Gastroesophageal sphincter (tissue), 3 donors: ENCODE data around the gene ITGB5.

Experiments used
- EP300 ChIP-seq: sonication (generic); formaldehyde crosslinking; IDR thresholded peaks from one replicate; pipeline ENCODE4 v1.6.1; 2017; ENCODE audit warnings: antibody characterized with exemption, mild to moderate bottlenecking
- POLR2A ChIP-seq, 2 donors: fragments of 450-650 bp; IDR thresholded peaks; one replicate each; pipeline ENCODE4 v1.6.1; 2017; ENCODE audit warnings: antibody characterized with exemption in 2 of 2, mild to moderate bottlenecking in 2 of 2, moderate library complexity in 1 of 2
- TF ChIP-seq, protein P1 (sequence below), 4 experiments: fragments of 200-600 bp in 2 of 4; fragments of 450-650 bp in 2 of 4; sonication (generic) in 1 of 4; IDR thresholded peaks; one replicate each; pipeline ENCODE4 v1.5.1; 2017 to 2019; ENCODE audit warnings: antibody characterized with exemption in 4 of 4, mild to moderate bottlenecking in 2 of 4, moderate library complexity in 2 of 4

DNA sequence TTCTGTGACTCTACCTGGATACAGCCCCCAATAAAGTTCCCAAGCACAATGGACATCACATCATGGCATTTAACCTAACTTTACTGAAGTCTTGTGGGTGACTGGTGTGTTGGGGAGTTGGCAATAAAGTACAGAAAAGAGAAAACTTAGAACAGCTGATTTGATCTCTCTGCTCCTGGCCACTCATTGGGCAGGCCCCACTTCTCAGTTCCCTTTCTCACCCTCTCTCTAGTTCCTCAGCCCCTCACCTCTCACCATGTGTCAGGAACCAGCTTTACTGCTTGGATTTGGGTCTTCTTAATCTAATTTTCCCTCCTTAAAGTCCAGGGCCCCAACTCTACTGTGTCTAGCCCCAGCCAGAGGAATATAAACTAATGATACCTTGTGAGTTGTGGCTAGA lies 48.1 kb upstream of the ITGB5 start:
- TF ChIP-seq, protein P1, sequence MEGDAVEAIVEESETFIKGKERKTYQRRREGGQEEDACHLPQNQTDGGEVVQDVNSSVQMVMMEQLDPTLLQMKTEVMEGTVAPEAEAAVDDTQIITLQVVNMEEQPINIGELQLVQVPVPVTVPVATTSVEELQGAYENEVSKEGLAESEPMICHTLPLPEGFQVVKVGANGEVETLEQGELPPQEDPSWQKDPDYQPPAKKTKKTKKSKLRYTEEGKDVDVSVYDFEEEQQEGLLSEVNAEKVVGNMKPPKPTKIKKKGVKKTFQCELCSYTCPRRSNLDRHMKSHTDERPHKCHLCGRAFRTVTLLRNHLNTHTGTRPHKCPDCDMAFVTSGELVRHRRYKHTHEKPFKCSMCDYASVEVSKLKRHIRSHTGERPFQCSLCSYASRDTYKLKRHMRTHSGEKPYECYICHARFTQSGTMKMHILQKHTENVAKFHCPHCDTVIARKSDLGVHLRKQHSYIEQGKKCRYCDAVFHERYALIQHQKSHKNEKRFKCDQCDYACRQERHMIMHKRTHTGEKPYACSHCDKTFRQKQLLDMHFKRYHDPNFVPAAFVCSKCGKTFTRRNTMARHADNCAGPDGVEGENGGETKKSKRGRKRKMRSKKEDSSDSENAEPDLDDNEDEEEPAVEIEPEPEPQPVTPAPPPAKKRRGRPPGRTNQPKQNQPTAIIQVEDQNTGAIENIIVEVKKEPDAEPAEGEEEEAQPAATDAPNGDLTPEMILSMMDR (IDR thresholded peaks at IDR 0.05), result no peak
- no peak for TF ChIP-seq POLR2A (IDR thresholded peaks at IDR 0.05)
- TF ChIP-seq EP300, result no peak
